GM19193 (cell line): ENCODE measurements around the gene CACNA1D.

Experiments
- POLR2A ChIP-seq: IDR thresholded peaks from 4 replicates; pipeline ENCODE4 v1.6.1; 2011; ENCODE audit not compliant: insufficient read depth, insufficient read length; ENCODE audit errors: extremely low read depth

Gene CACNA1D

GRCh38 chr3:53804697-53805462, 310.5 kb downstream of the CACNA1D start:
- no peak for TF ChIP-seq POLR2A

GRCh38 chr3:53805463-53806159, 311.2 kb downstream of the CACNA1D start:
- TF ChIP-seq POLR2A: no peak

GRCh38 chr3:53806182-53807116, 312.0 kb downstream of the CACNA1D start:
- TF ChIP-seq POLR2A: no peak

GRCh38 chr3:53807117-53807810, 312.9 kb downstream of the CACNA1D start:
- TF ChIP-seq POLR2A: no peak

GRCh38 chr3:53808496-53808895, 314.1 kb downstream of the CACNA1D start:
- no peak for TF ChIP-seq POLR2A

- no peak for TF ChIP-seq POLR2A
These were observed 314.9 kb downstream of the CACNA1D start for GRCh38 chr3:53809267-53809666.

GRCh38 chr3:53809764-53810400, 315.5 kb downstream of the CACNA1D start:
- TF ChIP-seq POLR2A: no peak

DNA sequence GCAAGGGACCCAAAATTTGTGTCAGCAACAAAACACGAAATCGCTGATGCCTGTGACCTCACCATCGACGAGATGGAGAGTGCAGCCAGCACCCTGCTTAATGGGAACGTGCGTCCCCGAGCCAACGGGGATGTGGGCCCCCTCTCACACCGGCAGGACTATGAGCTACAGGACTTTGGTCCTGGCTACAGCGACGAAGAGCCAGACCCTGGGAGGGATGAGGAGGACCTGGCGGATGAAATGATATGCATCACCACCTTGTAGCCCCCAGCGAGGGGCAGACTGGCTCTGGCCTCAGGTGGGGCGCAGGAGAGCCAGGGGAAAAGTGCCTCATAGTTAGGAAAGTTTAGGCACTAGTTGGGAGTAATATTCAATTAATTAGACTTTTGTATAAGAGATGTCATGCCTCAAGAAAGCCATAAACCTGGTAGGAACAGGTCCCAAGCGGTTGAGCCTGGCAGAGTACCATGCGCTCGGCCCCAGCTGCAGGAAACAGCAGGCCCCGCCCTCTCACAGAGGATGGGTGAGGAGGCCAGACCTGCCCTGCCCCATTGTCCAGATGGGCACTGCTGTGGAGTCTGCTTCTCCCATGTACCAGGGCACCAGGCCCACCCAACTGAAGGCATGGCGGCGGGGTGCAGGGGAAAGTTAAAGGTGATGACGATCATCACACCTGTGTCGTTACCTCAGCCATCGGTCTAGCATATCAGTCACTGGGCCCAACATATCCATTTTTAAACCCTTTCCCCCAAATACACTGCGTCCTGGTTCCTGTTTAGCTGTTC, 316.9 kb downstream of the CACNA1D start:
- TF ChIP-seq POLR2A: no peak

- TF ChIP-seq POLR2A: no peak
These were observed 318.0 kb downstream of the CACNA1D start for GRCh38 chr3:53812434-53812833.

DNA sequence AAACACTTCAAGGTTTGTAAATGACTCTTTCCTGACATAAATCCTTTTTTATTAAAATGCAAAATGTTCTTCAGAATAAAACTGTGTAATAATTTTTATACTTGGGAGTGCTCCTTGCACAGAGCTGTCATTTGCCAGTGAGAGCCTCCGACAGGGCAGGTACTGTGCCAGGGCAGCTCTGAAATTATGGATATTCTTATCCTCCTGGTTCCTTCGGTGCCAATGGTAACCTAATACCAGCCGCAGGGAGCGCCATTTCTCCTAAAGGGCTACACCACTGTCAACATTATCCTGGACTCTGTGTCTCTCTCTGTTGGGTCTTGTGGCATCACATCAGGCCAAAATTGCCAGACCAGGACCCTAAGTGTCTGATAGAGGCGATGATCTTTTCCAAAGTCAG, 318.8 kb downstream of the CACNA1D start:
- TF ChIP-seq POLR2A: no peak

GRCh38 chr3:53813876-53814275, 319.5 kb downstream of the CACNA1D start:
- no peak for TF ChIP-seq POLR2A

DNA sequence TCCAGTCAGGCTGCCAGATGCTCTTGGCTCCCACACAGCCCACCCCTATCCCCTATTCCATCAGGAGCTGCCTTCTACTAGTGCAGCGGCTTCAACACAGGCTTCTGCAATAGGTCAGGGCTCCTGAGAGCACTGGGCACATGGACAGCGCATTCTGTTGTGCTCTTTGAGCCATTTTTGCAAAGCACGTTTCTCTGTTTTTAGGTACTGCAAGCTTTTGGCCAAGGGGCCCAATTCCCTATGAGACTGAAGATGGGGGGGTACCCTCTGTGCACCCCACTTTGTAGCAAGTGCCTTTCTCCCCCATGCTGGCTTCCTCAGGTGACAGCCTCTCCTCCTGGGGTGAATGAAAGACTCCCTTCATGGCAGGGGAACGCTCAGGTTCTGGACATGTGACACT, 320.7 kb downstream of the CACNA1D start:
- no peak for TF ChIP-seq POLR2A

DNA sequence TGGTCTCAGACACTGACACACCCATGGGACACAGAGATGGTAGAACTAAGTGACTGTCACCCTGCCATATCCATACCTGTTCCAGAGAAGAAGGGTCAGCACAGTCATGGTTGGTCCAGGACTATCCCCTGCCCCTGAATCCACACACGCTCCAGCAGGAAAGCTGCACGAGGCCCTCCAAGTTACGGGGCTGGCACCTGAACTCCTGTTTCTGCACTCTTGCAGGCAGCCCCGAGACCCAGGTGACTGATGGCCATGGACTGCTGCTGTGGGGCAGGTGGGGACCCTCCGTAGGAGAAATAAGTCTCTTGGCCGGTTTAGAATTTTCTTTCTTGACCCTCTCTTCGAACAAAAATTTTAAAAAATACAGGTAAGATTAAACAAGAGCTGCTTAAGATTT, 321.2 kb downstream of the CACNA1D start:
- no peak for TF ChIP-seq POLR2A
